ENCODE data around the gene CWC27. TPM values are rescaled to one million over a fixed set of nuclear protein-coding genes. Genes with fewer than 3 reads are reported as not detected.

CWC27 gene
- total and polyA plus RNA-seq, 2 of the 13 experiments (the other 11 are each of a cell fraction or from before 2014, with no cell fraction given) = 21.1 to 25.7 TPM

GRCh38 chr5:64836786-64837185 is 68.1 kb downstream of the CWC27 start:
- FAIRE-seq = no peak
- no peak overlapping the region for H3K4me2 ChIP-seq (ENCODE audit: low read depth, low read length)

More at GRCh38 chr5:64836786-64837185, 68.1 kb downstream of the CWC27 start:
- H3K36me3 ChIP-seq (replicated peaks in 1 of 2; ENCODE audit: control insufficient read depth in 1 of 2, insufficient read depth in 2 of 2, low read length in 2 of 2) = no peaks in the 10 kb centered on the region; a peak in 1 of 5 replicates
- no TSS peak for BruUV-seq (replicated peaks)
- intact Hi-C loops (cut with micrococcal nuclease; ENCODE audit: unreplicated experiment) (no loop called here), in situ Hi-C loops (cut with HindIII; ENCODE audit: extremely low pct_ligation_motif_present, low pct_unique_long_range_greater_than_20kb) (no loop called here)
- 98% methylated on average over 4 of the region's 4 CpGs for WGBS (ENCODE audit: low lambda C conversion rate)
- POLR2A ChIA-PET = no interaction called here
- no peak overlapping the region for H3K4me3 ChIP-seq (replicated peaks in 1 of 3; ENCODE audit: insufficient read depth in 1 of 3, low read depth in 2 of 3, low read length in 3 of 3)
- DNase-seq (ENCODE audit: low spot score) (no peak), ATAC-seq (no peak)
- H3K4me1 ChIP-seq (ENCODE audit: insufficient read depth, low read length) = peaks cover 7% of the 10 kb centered on the region; the same call in 1 of the 2 replicates
- H2AFZ ChIP-seq (ENCODE audit: low read length) = no peak overlapping the region
- H3K27me3 ChIP-seq (ENCODE audit: control insufficient read depth in 1 of 2, insufficient read depth in 2 of 2, low read length in 2 of 2) = no peaks in the 10 kb centered on the region
- no peak overlapping the region for H3K27ac ChIP-seq (ENCODE audit: extremely low read length, insufficient read depth, low read length)
- CTCF ChIA-PET (ENCODE audit: low intra/inter-chr PET ratio, low total read pairs) = no interaction called here
- H3K9me3 ChIP-seq (ENCODE audit: low read length) = no peaks in the 10 kb centered on the region
- TF ChIP-seq SSRP1 (CRISPR knock-in tag; IDR thresholded peaks at IDR 0.05) (no peak), TEAD3 (CRISPR knock-in tag; optimal IDR thresholded peaks at IDR 0.05; ENCODE audit: borderline replicate concordance) (no peak), E2F2 (CRISPR knock-in tag; IDR thresholded peaks at IDR 0.05; ENCODE audit: borderline replicate concordance) (no peak), HIVEP1 (CRISPR knock-in tag; IDR thresholded peaks at IDR 0.05) (no peak), ZFP90 (CRISPR knock-in tag; IDR thresholded peaks at IDR 0.05; ENCODE audit: borderline replicate concordance) (no peak), PLSCR1 (CRISPR knock-in tag; IDR thresholded peaks at IDR 0.05; ENCODE audit: borderline replicate concordance) (no peak), SRY (CRISPR knock-in tag; IDR thresholded peaks at IDR 0.05) (no peak)
- TF ChIP-seq, protein P1, sequence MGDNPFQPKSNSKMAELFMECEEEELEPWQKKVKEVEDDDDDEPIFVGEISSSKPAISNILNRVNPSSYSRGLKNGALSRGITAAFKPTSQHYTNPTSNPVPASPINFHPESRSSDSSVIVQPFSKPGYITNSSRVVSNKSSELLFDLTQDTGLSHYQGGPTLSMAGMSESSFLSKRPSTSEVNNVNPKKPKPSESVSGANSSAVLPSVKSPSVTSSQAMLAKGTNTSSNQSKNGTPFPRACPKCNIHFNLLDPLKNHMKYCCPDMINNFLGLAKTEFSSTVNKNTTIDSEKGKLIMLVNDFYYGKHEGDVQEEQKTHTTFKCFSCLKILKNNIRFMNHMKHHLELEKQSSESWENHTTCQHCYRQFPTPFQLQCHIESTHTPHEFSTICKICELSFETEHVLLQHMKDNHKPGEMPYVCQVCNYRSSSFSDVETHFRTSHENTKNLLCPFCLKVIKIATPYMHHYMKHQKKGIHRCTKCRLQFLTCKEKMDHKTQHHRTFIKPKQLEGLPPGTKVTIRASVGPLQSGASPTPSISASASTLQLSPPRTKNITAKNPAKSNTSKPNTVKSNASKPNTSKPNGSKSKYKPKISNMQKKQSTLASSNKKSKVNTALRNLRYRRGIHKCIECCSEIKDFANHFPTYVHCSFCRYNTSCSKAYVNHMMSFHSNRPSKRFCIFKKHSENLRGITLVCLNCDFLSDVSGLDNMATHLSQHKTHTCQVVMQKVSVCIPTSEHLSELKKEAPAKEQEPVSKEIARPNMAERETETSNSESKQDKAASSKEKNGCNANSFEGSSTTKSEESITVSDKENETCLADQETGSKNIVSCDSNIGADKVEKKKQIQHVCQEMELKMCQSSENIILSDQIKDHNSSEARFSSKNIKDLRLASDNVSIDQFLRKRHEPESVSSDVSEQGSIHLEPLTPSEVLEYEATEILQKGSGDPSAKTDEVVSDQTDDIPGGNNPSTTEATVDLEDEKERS (CRISPR knock-in tag; IDR thresholded peaks at IDR 0.05) = no peak
- no peaks in the 10 kb centered on the region for H4K20me1 ChIP-seq (ENCODE audit: insufficient read depth, low read length)
- H3K9ac ChIP-seq (ENCODE audit: insufficient read depth, low read depth, low read length) = no peak overlapping the region
- no peaks in the 10 kb centered on the region for H3K79me2 ChIP-seq (ENCODE audit: insufficient read depth, low read length)
